ENCODE measurements around the gene RAB21.

- no peak for TF ChIP-seq CTCF (IDR thresholded peaks at IDR 0.05)
- no peak for TF ChIP-seq POLR2A (IDR thresholded peaks at IDR 0.05)
These were observed 11.7 kb upstream of the RAB21 start for GRCh38 chr12:71742998-71743397.
